Measurements from ENCODE around the gene SPTLC1. TPM values are rescaled to one million over a fixed set of nuclear protein-coding genes. Genes with fewer than 3 reads are reported as not detected.

The SPTLC1 gene, protein sequence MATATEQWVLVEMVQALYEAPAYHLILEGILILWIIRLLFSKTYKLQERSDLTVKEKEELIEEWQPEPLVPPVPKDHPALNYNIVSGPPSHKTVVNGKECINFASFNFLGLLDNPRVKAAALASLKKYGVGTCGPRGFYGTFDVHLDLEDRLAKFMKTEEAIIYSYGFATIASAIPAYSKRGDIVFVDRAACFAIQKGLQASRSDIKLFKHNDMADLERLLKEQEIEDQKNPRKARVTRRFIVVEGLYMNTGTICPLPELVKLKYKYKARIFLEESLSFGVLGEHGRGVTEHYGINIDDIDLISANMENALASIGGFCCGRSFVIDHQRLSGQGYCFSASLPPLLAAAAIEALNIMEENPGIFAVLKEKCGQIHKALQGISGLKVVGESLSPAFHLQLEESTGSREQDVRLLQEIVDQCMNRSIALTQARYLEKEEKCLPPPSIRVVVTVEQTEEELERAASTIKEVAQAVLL
- polyA plus RNA-seq (93.4 to 123 TPM (median 93.6 TPM) in 3 replicates), polyA minus RNA-seq (48.0 to 92.3 TPM (median 82.8 TPM) in 3 replicates)
- 160 TPM for polyA plus RNA-seq (2011; ENCODE audit: low read depth)
- 36.7 and 66.6 TPM in 2 replicates for polyA plus RNA-seq (2011; cell fraction: cytosol; rRNA removed)
- polyA plus RNA-seq (2011; cell fraction: nucleus; rRNA removed) = 136 and 161 TPM in 2 replicates
- 62.2 and 70.2 TPM in 2 replicates for polyA plus RNA-seq (2012; ENCODE audit: low replicate concordance)
- 68.1 TPM for polyA minus RNA-seq (2011; cell fraction: cytosol; rRNA and poly(A)+ RNA removed)
- polyA minus RNA-seq (2011; cell fraction: nucleus; rRNA and poly(A)+ RNA removed) = 116 and 189 TPM in 2 replicates

DNA sequence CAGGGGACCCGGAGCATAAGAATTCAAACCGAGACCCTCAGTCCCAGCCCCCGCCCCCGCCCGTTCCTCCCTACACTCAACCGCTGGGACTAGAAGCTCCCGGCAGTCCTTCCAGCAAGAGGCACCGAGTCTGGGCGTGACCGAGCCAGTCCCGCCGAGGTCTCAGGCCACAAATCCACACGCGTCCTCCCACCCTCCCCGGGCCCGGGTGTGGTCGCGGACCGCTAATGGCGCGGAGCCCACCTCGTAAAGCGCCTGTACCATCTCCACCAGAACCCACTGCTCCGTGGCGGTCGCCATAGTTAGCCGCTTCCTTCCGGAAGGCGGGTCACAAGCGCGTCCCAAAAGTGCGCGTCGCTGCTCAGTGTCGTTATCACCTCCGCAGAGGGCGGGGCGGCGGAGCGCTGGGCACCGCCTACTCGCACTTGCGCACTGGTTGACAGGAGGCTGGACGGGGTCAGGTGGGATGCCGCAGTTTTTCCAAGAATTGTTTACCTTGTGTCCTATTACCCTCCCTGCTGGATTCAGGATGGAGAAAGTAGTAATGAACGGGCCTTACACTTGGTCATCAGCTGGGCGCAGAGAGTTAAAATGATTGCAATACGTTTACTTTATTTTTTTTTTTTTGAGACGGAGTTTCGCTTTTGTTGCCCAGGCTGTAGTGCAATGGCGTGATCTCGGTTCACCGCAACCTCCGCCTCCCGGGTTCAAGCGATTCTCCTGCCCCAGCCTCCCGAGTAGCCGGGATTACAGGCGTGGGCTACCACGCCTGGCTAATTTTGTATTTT is at the start of gene SPTLC1:
Gene SPTLC1 (minus strand): TSS at position 343 of the 788 bp plus-strand sequence. CDS start 43 bp downstream, at position 300.
- FAIRE-seq = no peak
- Histone ChIP-seq H3K9ac (ENCODE audit: control insufficient read depth, extremely low read depth, insufficient read depth, low read length) (peak within 1 kb of the TSS; percentile 93), H3K27ac (ENCODE audit: control insufficient read depth, insufficient read depth, low read length) (peak within 1 kb of the TSS; percentile 92), H3K9me1 (ENCODE audit: control insufficient read depth, extremely low read depth, insufficient read depth, low read length) (no peaks in the 10 kb centered on the region), H3K4me1 (ENCODE audit: control insufficient read depth, extremely low read depth, insufficient read depth, low read length) (peaks cover 11% of the 10 kb centered on the region), H3K4me3 (ENCODE audit: control insufficient read depth in 2 of 3, extremely low read depth in 1 of 3, insufficient read depth in 2 of 3, low read depth in 1 of 3, low read length in 3 of 3) (peak within 1 kb of the TSS; percentile 97 to 98 (median 98)), H3K9me3 (ENCODE audit: control insufficient read depth, low read depth, low read length) (no peaks in the 10 kb centered on the region), H2AFZ (ENCODE audit: control insufficient read depth, low read length) (peak within 1 kb of the TSS; percentile 95), H3K27me3 (ENCODE audit: control insufficient read depth, extremely low read depth, insufficient read depth, low read length) (no peaks in the 10 kb centered on the region), H3K79me2 (ENCODE audit: control insufficient read depth, insufficient read depth, low read length) (peaks cover 49% of the 10 kb centered on the region), H4K20me1 (ENCODE audit: control insufficient read depth, extremely low read depth, insufficient read depth, low read length) (no peaks in the 10 kb centered on the region), H3K36me3 (ENCODE audit: control insufficient read depth in 2 of 2, extremely low read depth in 1 of 2, insufficient read depth in 2 of 2, low read length in 2 of 2) (peaks cover 0 to 4% of the 10 kb centered on the region in 2 experiments), H3K4me2 (ENCODE audit: control insufficient read depth, extremely low read depth, insufficient read depth, low read depth, low read length) (peak within 1 kb of the TSS; percentile 88)
- TF ChIP-seq EZH2 (IDR thresholded peaks at IDR 0.05; ENCODE audit: low read length) = no peak
- TF ChIP-seq, protein P1, sequence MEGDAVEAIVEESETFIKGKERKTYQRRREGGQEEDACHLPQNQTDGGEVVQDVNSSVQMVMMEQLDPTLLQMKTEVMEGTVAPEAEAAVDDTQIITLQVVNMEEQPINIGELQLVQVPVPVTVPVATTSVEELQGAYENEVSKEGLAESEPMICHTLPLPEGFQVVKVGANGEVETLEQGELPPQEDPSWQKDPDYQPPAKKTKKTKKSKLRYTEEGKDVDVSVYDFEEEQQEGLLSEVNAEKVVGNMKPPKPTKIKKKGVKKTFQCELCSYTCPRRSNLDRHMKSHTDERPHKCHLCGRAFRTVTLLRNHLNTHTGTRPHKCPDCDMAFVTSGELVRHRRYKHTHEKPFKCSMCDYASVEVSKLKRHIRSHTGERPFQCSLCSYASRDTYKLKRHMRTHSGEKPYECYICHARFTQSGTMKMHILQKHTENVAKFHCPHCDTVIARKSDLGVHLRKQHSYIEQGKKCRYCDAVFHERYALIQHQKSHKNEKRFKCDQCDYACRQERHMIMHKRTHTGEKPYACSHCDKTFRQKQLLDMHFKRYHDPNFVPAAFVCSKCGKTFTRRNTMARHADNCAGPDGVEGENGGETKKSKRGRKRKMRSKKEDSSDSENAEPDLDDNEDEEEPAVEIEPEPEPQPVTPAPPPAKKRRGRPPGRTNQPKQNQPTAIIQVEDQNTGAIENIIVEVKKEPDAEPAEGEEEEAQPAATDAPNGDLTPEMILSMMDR (optimal IDR thresholded peaks at IDR 0.05 in 1 of 3, IDR thresholded peaks at IDR 0.05 in 1 of 3, conservative IDR thresholded peaks at IDR 0.05 in 1 of 3; ENCODE audit: extremely low read depth in 1 of 3, insufficient read depth in 2 of 3, low read length in 3 of 3) = no peak
- dilution Hi-C loops (cut with MboI; ENCODE audit: extremely low pct_ligation_motif_present, low sequenced_read_pairs) = no loop called here
- peak; percentile 61 for DNase-seq (ENCODE audit: low read depth, low spot score)

DNA sequence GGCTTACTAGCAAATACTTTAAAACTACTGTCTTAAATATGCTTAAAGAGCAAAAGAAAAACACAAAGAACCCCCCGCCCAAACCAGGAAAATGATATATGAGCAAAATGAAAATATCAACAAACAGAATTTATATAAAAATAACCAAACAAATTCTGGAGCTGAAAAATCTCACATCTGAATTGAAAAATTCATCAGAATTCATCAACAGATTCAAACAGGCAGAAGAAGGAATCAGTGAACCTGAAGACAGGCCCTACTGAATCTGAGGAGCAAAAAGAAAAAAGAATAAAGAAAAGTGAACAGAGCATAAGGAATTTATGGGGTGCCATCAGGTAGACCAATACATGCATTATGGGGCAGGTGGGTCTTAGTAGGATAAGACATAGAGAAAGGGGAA is 49.8 kb upstream of the SPTLC1 start:
- Histone ChIP-seq H3K4me2 (ENCODE audit: control insufficient read depth, extremely low read depth, insufficient read depth, low read depth, low read length) (no peak overlapping the region), H2AFZ (ENCODE audit: control insufficient read depth, low read length) (no peak overlapping the region), H3K27ac (ENCODE audit: control insufficient read depth, insufficient read depth, low read length) (no peak overlapping the region), H3K9me1 (ENCODE audit: control insufficient read depth, extremely low read depth, insufficient read depth, low read length) (no peaks in the 10 kb centered on the region), H3K4me3 (ENCODE audit: control insufficient read depth in 2 of 3, extremely low read depth in 1 of 3, insufficient read depth in 2 of 3, low read depth in 1 of 3, low read length in 3 of 3) (no peak overlapping the region), H3K36me3 (ENCODE audit: control insufficient read depth in 2 of 2, extremely low read depth in 1 of 2, insufficient read depth in 2 of 2, low read length in 2 of 2) (no peaks in the 10 kb centered on the region), H3K27me3 (ENCODE audit: control insufficient read depth, extremely low read depth, insufficient read depth, low read length) (no peaks in the 10 kb centered on the region), H3K9ac (ENCODE audit: control insufficient read depth, extremely low read depth, insufficient read depth, low read length) (no peak overlapping the region), H4K20me1 (ENCODE audit: control insufficient read depth, extremely low read depth, insufficient read depth, low read length) (no peaks in the 10 kb centered on the region), H3K4me1 (ENCODE audit: control insufficient read depth, extremely low read depth, insufficient read depth, low read length) (no peaks in the 10 kb centered on the region), H3K79me2 (ENCODE audit: control insufficient read depth, insufficient read depth, low read length) (no peaks in the 10 kb centered on the region), H3K9me3 (ENCODE audit: control insufficient read depth, low read depth, low read length) (no peaks in the 10 kb centered on the region)
- DNase-seq (ENCODE audit: low read depth, low spot score) (no peak), FAIRE-seq (no peak)
- TF ChIP-seq, protein P1 (optimal IDR thresholded peaks at IDR 0.05 in 1 of 3, IDR thresholded peaks at IDR 0.05 in 1 of 3, conservative IDR thresholded peaks at IDR 0.05 in 1 of 3; ENCODE audit: extremely low read depth in 1 of 3, insufficient read depth in 2 of 3, low read length in 3 of 3) = no peak
- TF ChIP-seq EZH2 (IDR thresholded peaks at IDR 0.05; ENCODE audit: low read length) = no peak
- dilution Hi-C loops (cut with MboI; ENCODE audit: extremely low pct_ligation_motif_present, low sequenced_read_pairs) = no loop called here
